ENCODE measurements around the gene COLGALT1.
A peak's percentile ranks its signal among the peaks of the same experiment; 100 is the strongest.
"Not testable (repeated sequence)": the region's sequence is repeated elsewhere in the genome, so short reads cannot be mapped to it uniquely, and the experiment has no call there.

The COLGALT1 gene

GRCh38 chr19:17562561-17562960, 7.1 kb downstream of the COLGALT1 start:
- no peak for DNase-seq

- DNase-seq = no peak
Observed at GRCh38 chr19:17564781-17565180, 9.3 kb downstream of the COLGALT1 start.

GRCh38 chr19:17565611-17566010, 10.2 kb downstream of the COLGALT1 start:
- DNase-seq = no peak

GRCh38 chr19:17567940-17568339, 12.5 kb downstream of the COLGALT1 start:
- DNase-seq = no peak

- not testable (repeated sequence) for DNase-seq
Observed at GRCh38 chr19:17570291-17570690, 14.8 kb downstream of the COLGALT1 start.

GRCh38 chr19:17570791-17571190, 15.3 kb downstream of the COLGALT1 start:
- DNase-seq = no peak

- DNase-seq = no peak
Observed at GRCh38 chr19:17572638-17573037, 17.2 kb downstream of the COLGALT1 start.

GRCh38 chr19:17575871-17576757, 20.7 kb downstream of the COLGALT1 start:
- no peak for DNase-seq

GRCh38 chr19:17576758-17577456, 21.5 kb downstream of the COLGALT1 start:
- DNase-seq = peak; percentile 53

- DNase-seq = no peak
Observed at GRCh38 chr19:17577457-17578097, 22.1 kb downstream of the COLGALT1 start.

GRCh38 chr19:17579661-17580244, 24.3 kb downstream of the COLGALT1 start:
- peak; percentile 31 for DNase-seq

- DNase-seq = no peak
Observed at GRCh38 chr19:17580470-17581144, 25.2 kb downstream of the COLGALT1 start.

GRCh38 chr19:17581211-17581874, 25.9 kb downstream of the COLGALT1 start:
- DNase-seq = no peak

- no peak for DNase-seq
Observed at GRCh38 chr19:17582613-17583012, 27.2 kb downstream of the COLGALT1 start.

GRCh38 chr19:17584132-17584531, 28.7 kb downstream of the COLGALT1 start:
- no peak for DNase-seq

- not testable (repeated sequence) for DNase-seq
Observed at GRCh38 chr19:17585395-17585794, 29.9 kb downstream of the COLGALT1 start.

- no peak for DNase-seq
Observed at GRCh38 chr19:17590866-17591265, 35.4 kb downstream of the COLGALT1 start.

GRCh38 chr19:17594296-17594695, 38.8 kb downstream of the COLGALT1 start:
- not testable (repeated sequence) for DNase-seq

- not testable (repeated sequence) for DNase-seq
Observed at GRCh38 chr19:17598063-17598462, 42.6 kb downstream of the COLGALT1 start.

GRCh38 chr19:17598953-17599352, 43.5 kb downstream of the COLGALT1 start:
- DNase-seq = no peak

GRCh38 chr19:17599780-17600179, 44.3 kb downstream of the COLGALT1 start:
- DNase-seq = no peak

GRCh38 chr19:17601683-17602082, 46.2 kb downstream of the COLGALT1 start:
- DNase-seq = no peak
